Measurements from ENCODE around the gene TAB2.

Gene TAB2

DNA sequence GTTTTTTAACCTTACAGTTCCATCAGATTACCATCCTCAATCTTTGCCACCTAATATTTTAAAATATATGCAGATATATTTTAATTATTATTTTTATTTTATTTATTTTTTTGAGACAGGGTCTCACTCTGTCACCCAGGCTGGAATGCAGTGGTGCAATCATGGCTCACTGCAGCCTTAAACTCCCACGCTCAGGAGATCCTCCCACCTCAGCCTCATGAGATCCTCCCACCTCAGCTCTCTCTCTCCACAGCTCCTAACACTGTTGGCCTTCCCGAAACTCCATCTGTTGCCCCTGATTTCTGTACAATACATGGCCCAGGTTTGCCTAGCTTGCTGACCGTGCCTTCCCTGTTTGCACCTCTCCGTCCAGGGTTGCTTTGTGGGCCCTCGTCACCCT lies 4.4 kb upstream of the TAB2 start:
- DNase-seq, result no peak

DNA sequence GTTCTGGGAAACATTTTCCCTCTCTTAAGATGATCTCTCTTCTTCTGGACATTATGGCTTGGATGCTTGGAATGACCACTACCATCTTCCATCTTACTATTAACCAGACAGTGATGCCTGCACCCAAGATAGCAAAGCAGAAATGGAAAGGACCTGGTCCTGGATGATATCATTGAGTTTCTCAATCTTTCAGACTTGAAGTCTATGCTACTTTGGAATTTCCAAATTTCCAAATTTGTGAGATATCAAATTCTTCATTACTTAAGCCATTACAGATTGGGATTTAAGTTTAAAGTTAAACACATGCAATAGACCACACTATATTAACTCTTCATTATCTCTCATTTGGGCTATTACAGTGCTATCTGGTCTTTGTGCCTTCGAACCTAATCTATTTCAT lies 3.7 kb upstream of the TAB2 start:
- no peak for DNase-seq

DNA sequence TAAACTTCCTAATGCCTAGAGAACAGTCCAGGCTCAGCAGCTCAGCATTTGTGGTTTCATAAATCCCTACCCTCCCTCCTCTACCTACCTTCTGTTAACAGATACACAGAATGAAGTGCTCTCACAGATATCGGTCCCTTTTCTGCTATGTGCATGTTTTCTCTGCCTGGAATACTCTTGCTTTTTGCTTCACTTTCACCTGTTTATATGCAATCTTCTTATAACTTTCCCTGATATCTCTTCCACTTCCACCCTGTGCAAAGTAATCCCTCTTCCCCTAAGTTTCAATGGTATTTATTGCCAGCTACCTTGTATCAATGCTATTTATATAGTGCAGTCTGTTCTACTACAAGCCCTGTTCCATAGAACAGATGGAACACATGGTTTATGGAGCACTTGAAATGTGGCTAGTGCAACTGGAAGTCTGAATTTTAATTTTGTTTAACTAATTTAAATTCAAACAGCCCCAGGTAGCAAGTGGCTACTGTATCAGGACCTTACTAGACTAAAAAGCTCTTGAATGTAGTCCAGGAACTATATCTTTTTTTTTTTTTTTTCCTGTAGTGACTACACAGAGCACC lies 3.1 kb upstream of the TAB2 start:
- no peak for DNase-seq

DNA sequence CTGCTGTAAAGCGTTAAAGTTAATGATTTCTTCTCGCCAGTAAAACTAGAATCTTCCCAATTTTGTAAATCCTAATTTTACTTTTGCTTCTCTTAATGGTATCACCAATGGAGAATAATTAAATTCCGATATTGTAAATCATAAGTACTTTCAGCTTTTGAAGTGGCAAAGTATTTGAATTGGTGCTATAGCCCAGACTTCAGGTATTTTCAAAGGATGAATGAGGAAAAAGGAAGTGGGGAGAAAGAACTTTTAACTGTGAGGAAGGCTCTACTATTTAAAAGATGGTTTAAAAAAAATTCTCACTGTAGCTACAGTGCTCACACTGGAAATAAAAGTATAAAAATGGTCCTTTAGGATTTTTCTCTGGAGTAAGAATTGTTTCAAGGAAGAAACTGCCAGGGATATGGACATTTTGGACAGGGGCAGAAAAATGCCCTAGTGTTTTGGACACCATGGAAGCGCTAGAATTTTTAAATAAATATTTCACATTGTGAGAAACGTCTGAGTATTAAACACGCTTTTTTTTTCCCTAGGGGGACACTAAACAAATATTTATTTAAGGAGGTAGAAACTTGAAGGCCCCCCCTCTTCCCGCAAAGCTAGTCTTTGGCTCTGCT lies 1.3 kb upstream of the TAB2 start:
- DNase-seq, result no peak

DNA sequence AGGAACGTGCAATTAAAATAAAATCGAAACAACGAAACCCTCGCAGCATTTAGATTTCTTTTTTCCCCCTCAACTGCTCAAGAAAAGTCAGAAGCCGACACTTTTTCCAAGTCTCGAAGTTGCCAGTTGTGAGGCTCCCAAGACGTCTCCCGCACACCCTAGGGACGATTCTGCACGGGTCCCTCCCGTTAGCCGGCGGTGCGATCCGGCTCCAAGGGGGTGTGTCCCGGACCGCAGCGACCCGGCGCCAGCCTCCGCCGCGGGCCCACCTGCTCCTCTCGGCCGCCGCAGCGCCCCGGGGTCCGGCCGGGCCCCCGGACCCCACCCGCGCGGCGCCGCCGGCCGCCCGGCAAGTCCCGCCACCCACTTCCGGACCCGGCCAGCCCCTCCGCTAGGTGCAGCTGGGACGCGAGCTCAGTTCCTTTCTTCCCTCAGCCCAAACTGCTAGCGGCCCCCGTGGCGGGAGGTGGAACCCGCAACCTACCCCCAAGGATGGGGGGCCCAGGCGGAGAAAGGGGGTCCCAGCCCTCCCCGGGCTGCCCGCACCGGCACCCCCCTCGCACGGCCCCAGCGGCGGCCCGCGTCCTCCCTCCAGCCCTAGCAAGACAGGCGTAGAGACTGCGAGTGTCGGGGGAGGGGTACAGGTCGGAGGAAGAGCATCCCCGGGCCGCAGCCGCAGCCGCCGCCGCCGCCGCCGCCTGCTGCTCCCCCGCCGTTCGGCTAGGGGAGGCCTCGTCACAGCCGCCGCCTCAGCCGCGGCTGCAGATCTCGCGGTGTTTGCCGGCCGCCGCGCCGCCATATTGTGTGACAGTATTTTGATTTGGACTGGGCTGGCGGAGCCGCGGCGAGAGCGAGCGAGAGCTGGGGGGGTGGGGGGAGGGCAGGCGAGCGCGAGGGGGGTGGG lies 520 bp upstream of the TAB2 start:
- peak; percentile 90 for DNase-seq

DNA sequence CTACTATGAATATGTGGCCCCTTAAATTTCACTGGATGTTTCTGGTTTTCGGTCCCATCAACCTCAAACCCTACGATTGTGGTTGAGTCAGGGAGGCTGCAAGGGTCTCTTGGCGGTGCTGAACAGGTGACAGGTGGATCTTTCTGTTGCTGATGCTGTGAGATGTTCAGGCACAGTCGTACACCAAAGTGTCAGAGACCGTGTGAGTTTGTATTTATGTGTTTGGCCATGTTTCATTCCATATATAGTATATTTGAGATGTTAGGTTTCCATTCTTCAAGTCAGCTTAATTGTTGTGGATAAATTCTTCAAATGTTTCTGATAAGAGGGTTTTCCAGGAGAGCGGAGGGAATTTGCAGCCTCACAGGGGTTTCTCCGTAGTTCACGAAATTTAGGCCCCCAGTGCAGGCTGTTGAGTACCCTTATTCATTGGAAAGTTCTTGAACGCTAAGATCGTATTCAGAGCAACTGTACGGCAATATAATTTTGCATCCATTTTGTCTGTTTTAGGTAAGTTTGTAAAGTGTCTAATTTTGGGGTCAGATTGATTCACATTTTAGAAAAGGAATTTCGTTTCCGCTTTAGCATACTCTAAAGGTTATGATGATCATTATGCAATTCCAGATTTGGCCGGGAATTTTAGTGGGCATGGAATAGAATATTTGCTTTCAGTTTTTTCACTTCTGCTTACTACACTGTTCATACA lies 1.2 kb downstream of the TAB2 start:
- DNase-seq, result no peak

DNA sequence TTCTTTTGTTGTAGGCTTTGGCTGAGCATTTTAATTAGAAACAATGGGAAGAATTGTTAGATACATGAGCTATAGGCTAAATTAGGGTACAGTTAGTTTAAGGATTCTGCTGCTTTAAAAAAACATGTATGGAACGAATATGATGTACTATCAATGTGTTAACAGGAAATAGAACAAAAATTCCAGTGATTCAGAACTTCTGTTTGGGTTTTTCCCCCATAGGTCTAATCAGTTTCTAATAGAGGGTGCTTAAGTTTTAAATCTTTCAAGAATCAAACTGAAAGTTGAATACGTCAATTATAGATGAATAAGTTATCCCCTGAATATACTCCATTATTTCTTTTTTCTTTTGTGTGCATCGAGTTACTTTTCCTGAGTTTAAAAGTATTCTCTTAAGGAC lies 1.9 kb downstream of the TAB2 start:
- no peak for DNase-seq

DNA sequence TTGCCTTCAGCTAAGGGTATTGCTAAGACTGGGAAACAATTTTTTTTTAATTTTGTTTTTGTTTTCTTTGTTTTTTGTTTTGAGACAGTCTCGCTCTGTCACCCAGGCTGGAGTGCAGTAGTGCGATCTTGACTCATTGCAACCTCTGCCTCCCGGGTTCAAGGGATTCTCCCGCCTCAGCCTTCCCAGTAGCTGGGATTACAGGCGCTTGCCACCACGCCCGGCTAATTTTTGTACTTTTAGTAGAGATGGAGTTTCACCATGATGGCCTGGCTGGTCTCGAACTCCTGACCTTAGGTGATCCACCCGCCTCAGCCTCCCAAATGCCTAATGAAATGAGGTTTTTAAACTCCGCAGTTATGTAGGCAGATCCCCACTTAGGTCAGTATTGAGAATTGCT lies 2.5 kb downstream of the TAB2 start:
- peak; percentile 40 for DNase-seq

DNA sequence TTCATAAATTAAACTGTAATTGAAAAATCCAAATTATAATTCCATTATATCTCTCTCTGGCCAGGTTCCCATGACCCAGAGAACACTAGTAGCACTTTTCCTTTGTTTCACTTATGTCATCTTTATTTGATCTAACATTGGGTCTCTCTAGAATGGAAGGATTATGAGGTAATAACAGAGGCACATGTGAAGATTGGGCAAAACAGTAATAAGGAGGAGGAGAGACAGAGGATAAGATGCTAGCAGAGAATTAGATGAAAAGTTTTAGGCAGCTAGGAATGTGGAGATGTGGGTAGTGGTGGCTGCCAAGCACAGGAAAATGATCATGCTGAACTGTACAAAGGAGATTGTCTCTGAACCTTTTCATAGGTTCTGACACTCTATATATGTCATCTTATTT lies 3.3 kb downstream of the TAB2 start:
- DNase-seq, result no peak

DNA sequence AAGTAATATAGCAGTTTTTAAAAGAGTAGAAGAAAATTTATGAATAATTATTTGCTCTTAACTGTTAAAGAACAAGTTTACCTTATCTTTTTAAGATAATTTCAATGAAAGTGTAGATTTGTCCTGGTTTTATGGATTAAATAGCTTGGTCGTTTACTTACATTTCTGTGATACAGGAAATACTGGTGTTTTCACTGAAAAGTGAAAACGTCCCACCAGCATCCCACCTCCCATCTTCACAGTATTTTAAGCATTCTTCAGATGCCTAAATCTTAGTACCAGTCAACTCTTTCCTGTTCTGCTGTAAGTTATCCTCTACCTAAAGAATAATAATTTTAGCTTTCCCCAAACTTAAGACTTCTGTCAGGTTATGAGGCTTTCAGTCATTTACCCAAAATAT lies 5.8 kb downstream of the TAB2 start:
- DNase-seq, result no peak

DNA sequence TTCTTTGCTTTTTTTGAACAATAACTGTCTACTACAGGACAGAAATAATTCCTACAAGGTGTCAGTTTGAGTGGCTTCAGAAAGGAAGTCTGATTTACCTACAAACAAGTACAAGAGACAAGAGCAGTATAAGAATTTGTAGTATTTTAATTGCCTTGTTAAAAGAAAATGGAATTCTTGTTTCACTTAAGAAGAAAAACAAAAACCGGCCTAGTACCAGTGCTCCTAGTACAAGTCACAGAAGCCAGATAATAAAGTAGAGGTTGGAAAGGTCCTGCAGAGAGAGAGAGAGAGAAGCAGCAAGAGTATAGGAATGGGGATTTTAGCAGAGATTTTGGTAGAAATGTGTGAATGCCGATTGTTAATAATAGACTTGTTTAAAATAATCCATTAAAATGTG lies 6.4 kb downstream of the TAB2 start:
- no peak for DNase-seq

DNA sequence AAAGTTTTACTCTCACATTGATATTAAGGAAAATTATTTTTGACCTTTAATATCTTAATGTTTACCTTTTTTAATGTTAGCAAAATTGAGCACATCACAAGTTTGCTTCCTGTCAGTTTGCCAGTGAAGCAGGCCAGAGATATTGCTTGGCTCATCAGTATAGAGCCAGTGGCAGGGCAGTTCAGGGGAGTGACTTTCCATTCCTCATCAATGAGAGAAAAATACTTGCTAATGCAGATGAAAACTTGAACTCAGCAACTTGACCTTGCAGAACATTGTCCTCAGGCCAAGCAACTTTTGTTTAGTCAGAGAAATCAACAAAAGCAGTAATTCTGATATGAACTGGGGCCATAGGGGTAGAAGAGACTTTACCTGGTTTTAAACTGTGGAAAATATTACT lies 6.9 kb downstream of the TAB2 start:
- DNase-seq, result no peak

DNA sequence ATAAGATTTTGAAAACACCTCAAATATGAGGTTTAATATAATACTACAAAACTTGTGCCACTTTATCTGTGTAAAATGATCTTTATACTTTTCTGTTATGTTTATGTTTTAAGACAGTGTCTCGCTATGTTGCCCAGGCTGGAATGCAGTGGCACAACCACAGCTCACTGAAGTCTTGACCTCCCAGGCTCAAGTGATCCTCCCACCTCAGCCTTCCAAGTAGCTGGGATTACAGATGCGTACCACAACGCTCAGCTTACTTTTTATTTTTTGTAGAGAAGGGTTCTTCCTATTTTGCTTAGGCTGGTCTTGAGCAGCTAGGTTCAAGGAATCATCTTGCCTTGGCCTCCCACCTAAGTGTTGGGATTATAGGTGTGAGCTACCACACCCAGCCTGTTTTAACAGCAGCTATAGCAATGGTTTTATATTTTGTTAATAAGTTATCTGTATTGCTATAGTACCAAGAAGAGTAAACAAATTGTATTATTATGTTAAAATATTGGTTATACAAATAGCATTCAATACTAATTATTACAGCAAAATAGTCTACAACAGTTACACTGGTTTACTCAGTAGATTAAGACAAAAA lies 8.2 kb downstream of the TAB2 start:
- DNase-seq, result no peak

DNA sequence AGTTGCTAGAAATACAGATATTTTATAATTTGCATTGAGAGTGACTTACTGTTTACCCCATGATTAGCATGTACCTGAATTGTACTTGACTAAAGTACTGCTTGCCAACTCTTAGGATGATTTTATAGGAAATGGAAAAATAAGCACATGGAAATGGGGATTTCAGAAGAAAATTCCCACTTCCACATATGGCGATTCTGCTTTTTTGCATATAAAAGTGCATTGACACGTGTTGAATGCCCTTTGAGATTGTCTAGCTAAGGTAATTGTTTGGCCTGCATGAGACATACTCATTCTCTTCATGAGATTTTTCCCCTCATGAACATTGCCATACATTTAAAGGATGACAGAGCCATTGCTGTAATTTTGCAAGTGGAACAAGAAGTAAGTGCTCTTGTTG lies 10.1 kb downstream of the TAB2 start:
- DNase-seq, result no peak

DNA sequence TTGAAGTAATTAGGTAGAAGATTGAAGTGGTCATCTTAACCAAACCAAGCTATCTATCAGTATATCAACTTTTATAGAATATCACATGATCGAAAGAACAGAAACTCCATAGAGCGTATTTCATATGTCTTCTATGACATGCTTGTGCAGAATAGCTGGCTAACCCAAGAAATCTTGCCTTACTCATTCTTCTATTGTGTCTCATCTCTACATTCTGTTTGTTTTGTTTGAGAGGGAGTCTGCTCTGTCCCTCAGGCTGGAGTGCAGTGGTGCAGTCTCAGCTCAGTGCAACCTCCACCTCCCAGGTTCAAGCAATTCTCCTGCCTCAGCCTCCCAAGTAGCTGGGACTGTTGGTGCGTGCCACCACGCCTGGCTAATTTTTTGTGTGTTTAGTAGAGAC lies 10.6 kb downstream of the TAB2 start:
- no peak for DNase-seq

DNA sequence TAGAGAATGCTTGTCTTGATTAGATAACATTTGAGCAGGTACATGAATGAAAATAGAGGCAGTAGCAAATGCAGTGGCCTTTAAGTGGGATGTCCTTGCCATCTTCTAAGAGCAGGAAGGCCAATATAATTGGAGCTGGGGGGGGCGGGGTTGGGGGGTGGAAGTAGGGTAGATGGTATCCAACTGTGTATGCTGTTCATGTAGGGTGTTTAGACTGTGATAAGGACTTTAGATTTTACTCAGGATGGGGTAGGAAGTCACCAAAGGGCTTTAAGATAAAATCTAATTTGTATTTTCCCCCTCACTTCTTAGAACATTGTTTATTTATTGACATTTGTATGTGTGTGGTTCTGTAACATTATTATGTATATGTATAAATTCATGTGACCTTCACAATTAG lies 12.0 kb downstream of the TAB2 start:
- DNase-seq, result no peak

DNA sequence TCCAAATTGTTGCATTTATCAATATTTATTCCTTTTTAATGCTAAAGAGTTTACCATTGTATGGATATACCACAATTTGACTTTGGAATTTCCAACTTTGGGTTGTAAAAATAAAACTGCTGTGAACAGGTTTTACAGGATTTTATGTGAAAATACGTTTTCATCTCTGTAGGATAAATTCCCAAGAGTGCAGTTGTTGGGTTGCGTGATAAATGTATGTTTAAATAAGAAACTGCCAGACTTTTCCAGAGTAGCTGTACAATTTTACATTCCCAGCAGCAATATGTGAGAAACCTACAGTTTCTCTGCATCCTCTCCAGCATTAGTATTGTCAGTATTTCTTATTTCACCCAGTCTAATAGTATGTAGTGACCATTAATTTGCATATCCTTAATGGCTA lies 12.6 kb downstream of the TAB2 start:
- DNase-seq, result no peak

DNA sequence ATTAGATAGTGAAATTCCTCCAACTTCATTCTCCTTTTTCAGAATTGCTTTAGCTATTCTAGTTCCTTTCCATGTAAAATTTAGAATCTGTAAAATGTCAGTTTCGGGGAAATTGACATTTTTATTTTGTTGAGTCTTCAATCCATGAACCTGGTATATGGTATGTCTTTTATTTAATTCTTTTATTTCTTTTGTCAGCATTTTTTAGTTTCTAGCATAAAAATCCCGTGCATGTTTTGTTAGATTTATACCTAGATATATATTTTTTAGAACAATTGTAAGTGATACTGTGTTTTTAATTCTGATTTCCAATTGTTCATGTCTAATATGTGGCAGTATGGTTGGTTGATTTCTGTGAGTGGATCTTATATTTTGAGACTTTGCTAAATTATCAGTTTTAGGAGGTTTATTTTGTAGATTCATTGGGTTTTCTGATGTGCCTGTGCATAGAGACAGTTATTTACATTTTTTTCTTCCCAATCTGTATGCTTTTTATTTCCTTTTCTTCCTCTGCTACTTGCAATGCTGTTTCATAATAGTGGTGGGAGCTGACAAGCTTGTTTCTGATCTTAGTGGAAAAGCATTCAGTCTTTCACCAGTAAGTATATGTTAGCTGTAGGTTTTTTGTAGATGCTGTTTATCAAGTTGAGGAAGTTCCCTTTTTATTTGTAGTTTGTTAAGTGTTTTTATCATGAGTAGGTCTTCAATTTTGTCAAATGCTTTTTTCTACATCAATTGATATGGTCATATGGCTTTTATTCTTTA lies 13.7 kb downstream of the TAB2 start:
- no peak for DNase-seq

DNA sequence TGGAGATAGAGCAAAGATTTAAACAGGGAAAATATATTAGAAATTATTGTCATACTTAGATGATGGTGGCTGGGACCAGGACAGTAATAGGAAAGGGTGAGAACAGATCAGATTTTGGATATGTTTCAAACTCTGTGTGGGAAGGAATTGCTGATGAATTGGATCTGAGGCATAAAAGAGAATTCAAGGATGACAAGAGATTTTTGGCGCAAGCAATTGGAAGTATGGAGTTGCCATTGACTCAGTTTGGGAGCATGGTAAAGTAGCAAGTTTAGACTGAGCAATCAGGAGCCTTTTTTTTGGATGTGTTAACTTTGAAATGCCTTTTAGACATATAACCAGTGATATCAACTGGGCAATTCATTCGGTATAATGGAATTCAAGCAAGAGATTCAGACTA lies 14.4 kb downstream of the TAB2 start:
- no peak for DNase-seq

DNA sequence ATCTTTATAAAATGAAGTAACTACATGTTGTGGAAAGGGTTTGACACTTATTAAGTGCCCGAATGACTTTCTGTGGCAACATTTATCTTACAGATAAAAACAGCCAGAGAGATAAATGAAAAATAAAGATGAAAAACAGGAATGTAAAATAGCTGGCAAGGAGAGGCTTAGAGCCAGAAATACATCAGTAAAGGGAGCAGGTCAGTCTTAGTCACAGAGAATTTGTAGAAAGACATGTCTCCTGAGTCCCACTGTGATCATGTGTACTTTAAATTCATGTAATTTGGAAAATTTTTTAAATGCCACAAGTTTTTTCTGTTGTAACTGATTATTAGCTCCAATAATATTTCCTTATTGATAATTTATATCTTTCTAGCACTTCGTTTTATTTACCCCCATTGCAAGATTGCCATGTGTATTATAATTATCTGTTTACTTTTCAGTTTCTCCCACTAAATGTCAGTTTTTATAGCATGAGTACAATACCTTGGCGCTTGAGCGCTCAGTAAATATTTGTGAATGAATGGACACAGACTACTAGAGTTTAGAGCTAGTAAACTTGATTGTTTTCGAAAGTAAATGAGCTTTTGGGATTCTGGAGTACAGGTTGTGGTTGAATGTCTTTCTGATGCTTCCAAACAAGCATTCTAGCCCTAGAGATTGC lies 15.2 kb downstream of the TAB2 start:
- DNase-seq, result no peak

DNA sequence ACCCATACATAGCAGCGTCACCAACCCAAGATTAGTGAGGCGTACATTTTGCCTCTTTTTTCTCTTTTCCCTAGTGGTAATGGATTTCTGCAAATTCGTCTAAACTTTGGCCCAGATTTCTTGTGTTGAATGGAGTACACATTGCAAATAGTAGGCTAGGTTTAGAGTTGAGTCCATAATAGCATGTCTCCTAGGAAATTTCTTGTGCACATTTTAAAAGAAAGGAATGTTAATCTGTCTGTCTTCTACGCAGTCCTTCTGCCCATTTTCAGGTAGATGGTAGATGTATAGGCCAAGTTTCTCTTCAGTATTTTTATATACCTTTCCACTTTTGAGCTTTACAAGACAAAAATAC lies 15.7 kb downstream of the TAB2 start:
- no peak for DNase-seq

DNA sequence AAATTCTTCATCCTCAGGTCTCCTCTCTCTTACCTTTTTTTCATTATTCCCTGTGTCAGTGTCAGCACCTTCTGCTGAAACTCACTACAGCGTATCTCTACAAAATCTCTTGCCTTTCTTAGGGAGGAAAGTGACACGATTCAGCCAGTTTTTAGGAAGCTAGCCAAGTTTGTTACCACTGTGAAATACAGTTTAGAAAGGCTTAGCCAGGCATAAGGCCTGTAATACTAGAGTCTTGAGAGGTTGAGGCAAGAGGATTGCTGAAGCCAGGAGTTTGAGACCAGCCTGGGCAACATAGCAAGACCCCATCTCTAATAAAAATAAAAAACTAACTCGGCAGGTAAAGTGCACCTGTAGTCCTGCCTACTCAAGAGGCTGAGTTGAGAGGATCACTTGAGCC lies 16.7 kb downstream of the TAB2 start:
- no peak for DNase-seq

All from activated naive CD4-positive, alpha-beta T cell treated with Interleukin-2 at 50 U/mL for 16 hours (primary cell).